GDM1 (cell line): ENCODE measurements around the gene LIPN.

ENCODE experiments used
- DNase-seq: peaks from one replicate; lab custom pipeline; 2025; lab: John Stamatoyannopoulos, UW

Gene LIPN

GRCh38 chr10:88827671-88828070, 67.9 kb downstream of the LIPN start:
- DNase-seq: no peak

GRCh38 chr10:88828310-88828709, 68.5 kb downstream of the LIPN start:
- DNase-seq: no peak
